ENCODE data around the gene CHD6. TPM values are rescaled to one million over a fixed set of nuclear protein-coding genes. Genes with fewer than 3 reads are reported as not detected.

CHD6 gene
- total and polyA plus RNA-seq, 8 donors = 9.8 to 32.6 (median 19.5) TPM

GRCh38 chr20:41572010-41572572, 46.1 kb downstream of the CHD6 start:
- ATAC-seq (no peak), DNase-seq (no peak), FAIRE-seq (no peak)
- 96 to 97% methylated on average over 3 of the region's 3 CpGs for WGBS, 2 donors
- Histone ChIP-seq H3K9me3 (no peaks in the 10 kb centered on the region), H3K27me3 (no peaks in the 10 kb centered on the region), H3K27ac (no peak overlapping the region), H3K4me3 (no peak overlapping the region), H3K4me1 (peaks cover 0 to 6% (median 3%) of the 10 kb centered on the region in 3 donors), H3K36me3 (no peaks in the 10 kb centered on the region)
- TF ChIP-seq, protein P1, sequence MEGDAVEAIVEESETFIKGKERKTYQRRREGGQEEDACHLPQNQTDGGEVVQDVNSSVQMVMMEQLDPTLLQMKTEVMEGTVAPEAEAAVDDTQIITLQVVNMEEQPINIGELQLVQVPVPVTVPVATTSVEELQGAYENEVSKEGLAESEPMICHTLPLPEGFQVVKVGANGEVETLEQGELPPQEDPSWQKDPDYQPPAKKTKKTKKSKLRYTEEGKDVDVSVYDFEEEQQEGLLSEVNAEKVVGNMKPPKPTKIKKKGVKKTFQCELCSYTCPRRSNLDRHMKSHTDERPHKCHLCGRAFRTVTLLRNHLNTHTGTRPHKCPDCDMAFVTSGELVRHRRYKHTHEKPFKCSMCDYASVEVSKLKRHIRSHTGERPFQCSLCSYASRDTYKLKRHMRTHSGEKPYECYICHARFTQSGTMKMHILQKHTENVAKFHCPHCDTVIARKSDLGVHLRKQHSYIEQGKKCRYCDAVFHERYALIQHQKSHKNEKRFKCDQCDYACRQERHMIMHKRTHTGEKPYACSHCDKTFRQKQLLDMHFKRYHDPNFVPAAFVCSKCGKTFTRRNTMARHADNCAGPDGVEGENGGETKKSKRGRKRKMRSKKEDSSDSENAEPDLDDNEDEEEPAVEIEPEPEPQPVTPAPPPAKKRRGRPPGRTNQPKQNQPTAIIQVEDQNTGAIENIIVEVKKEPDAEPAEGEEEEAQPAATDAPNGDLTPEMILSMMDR (IDR thresholded peaks at IDR 0.05) = no peak
- intact Hi-C loops (cut with DNase I) = no loop called here

GRCh38 chr20:41571006-41571405, 47.2 kb downstream of the CHD6 start:
- FAIRE-seq (no peak), ATAC-seq (no peak), DNase-seq (no peak)
- no peak overlapping the region for H3K27ac ChIP-seq
- no peaks in the 10 kb centered on the region for H3K27me3 ChIP-seq
- TF ChIP-seq, protein P1 (IDR thresholded peaks at IDR 0.05) = no peak
- H3K4me1 ChIP-seq = no peaks in the 10 kb centered on the region
- H3K36me3 ChIP-seq = no peaks in the 10 kb centered on the region
- no peaks in the 10 kb centered on the region for H3K9me3 ChIP-seq
- H3K4me3 ChIP-seq = no peak overlapping the region
- 83 to 85% methylated on average over 2 of the region's 2 CpGs for WGBS, 2 donors
- intact Hi-C loops (cut with DNase I) = no loop called here

DNA sequence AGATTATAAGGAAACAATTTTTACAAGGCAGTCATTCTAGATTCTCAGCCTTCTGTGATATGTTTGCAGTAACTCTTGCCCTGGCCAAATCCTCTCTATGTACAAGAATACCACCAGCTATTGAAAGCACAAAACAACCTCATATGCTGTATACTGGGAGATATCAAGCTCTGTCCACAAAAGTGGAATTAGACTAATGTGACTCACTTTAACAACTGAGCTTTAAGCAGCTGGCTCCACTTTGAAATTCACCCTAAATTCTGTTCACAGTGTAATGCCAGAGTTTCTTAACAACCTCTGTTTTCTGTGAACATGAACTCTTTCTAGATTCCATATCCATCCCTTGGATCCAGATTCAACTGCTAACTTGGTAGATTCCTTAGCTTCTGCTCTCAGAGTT, 47.6 kb downstream of the CHD6 start:
- no peak for ATAC-seq
- Histone ChIP-seq H3K4me1 (no peaks in the 10 kb centered on the region), H3K9me3 (no peaks in the 10 kb centered on the region), H3K27ac (no peak overlapping the region), H3K4me3 (no peak overlapping the region), H3K36me3 (no peaks in the 10 kb centered on the region), H3K27me3 (no peaks in the 10 kb centered on the region)
- no peak for DNase-seq
- intact Hi-C loops (cut with DNase I) = no loop called here
- FAIRE-seq = no peak
- TF ChIP-seq, protein P1 (IDR thresholded peaks at IDR 0.05) = no peak

DNA sequence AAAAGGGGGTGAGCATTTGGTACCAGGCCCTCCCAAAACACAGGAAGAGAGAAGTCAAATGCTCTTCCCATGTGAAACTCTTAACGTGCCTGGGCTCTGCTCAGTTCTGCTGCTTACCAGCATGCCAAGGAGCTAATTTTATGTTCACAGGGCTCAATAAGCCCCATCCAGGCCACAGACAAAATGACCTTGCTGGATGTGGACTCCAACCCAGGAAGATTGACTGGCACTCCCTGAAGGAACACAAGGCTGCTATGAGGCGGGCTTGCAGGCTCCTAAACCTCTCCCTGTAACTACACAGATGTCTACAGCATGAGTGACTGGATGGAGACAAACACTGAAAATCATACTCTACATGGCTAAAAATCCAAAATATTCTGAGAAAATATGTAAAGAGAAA, 50.6 kb downstream of the CHD6 start:
- Histone ChIP-seq H3K4me1 (no peaks in the 10 kb centered on the region), H3K27me3 (no peaks in the 10 kb centered on the region), H3K27ac (no peak overlapping the region), H3K36me3 (no peaks in the 10 kb centered on the region), H3K4me3 (no peak overlapping the region), H3K9me3 (no peaks in the 10 kb centered on the region)
- 93 to 96% methylated on average over 2 of the region's 2 CpGs for WGBS, 2 donors
- ATAC-seq (no peak), DNase-seq (no peak), FAIRE-seq (no peak)
- TF ChIP-seq, protein P1 (IDR thresholded peaks at IDR 0.05) = no peak
- intact Hi-C loops (cut with DNase I) = no loop called here

- no peak for FAIRE-seq
- no peaks in the 10 kb centered on the region for H3K36me3 ChIP-seq
- 97% methylated on average over 3 of the region's 3 CpGs for WGBS, 2 donors
- H3K27me3 ChIP-seq = no peaks in the 10 kb centered on the region
- ATAC-seq = no peak
- no peaks in the 10 kb centered on the region for H3K9me3 ChIP-seq
- intact Hi-C loops (cut with DNase I) = no loop called here
- no peak overlapping the region for H3K4me3 ChIP-seq
- no peaks in the 10 kb centered on the region for H3K4me1 ChIP-seq
- no peak for DNase-seq
- TF ChIP-seq, protein P1 (IDR thresholded peaks at IDR 0.05) = no peak
- H3K27ac ChIP-seq = no peak overlapping the region
These were observed 51.2 kb downstream of the CHD6 start for GRCh38 chr20:41566896-41567527.

All from pancreas (tissue), 10 donors.